ENCODE measurements around the gene CLIP1. TPM values are rescaled to one million over a fixed set of nuclear protein-coding genes. Genes with fewer than 3 reads are reported as not detected.

CLIP1 gene
- total and polyA plus RNA-seq, 2 of the 8 experiments (the other 6 are each of a cell fraction or from before 2014, with no cell fraction given): 19.0 to 27.6 TPM

- peak within 1 kb of the TSS; percentile 96 for H4K8ac ChIP-seq (ENCODE audit: extremely low read depth, insufficient read depth, low read length)
- peak within 1 kb of the TSS; percentile 45 for H4K91ac ChIP-seq (replicated peaks; ENCODE audit: insufficient read length, low read length)
- H2BK15ac ChIP-seq (ENCODE audit: low read length): no peak within 1 kb of the TSS
- H3K14ac ChIP-seq (ENCODE audit: insufficient read length): no peak within 1 kb of the TSS
- H4K20me1 ChIP-seq (replicated peaks in 1 of 2; ENCODE audit: control insufficient read depth in 1 of 2, insufficient read depth in 2 of 2, low read length in 2 of 2): peaks cover 0 to 6% of the 10 kb centered on the region in 2 experiments
- H2BK120ac ChIP-seq (replicated peaks; ENCODE audit: low read depth, low read length): no peak within 1 kb of the TSS
- H3K4me2 ChIP-seq (ENCODE audit: insufficient read depth in 1 of 2, low read depth in 2 of 2, low read length in 2 of 2): peak within 1 kb of the TSS; percentile 81 to 86
- H3K4me3 ChIP-seq (ENCODE audit: extremely low read depth in 1 of 4, insufficient read depth in 2 of 4, low read depth in 3 of 4, low read length in 4 of 4): peak within 1 kb of the TSS; percentile 83 to 100 (median 96)
- H2BK20ac ChIP-seq (ENCODE audit: low read length): no peak within 1 kb of the TSS
- H2AFZ ChIP-seq (ENCODE audit: low read length): peak within 1 kb of the TSS; percentile 7; the same call in 1 of the 2 replicates
- peak within 1 kb of the TSS; percentile 91 for H3K27ac ChIP-seq (ENCODE audit: low read depth, low read length)
- ChIA-PET CTCF (ENCODE audit: partially characterized antibody) (interaction anchor here (0.6 to 1.1 kb wide), 3 partner anchors 24 to 233 kb away, joined by 3 read pairs; no protein-coding TSS in a partner anchor), POLR2A (ENCODE audit: partially characterized antibody) (interaction anchor here (0.6 to 15.7 kb wide), 10 partner anchors 8 to 174 kb away, joined by 3 to 230 read pairs (median 3); partner anchors contain the start of gene B3GNT4)
- peaks cover 3 to 14% (median 10%) of the 10 kb centered on the region in 4 experiments for H3K4me1 ChIP-seq (replicated peaks in 1 of 4; ENCODE audit: control insufficient read depth in 3 of 4, insufficient read depth in 4 of 4, low read length in 3 of 4)
- H2AK5ac ChIP-seq (ENCODE audit: low read depth, low read length): no peak within 1 kb of the TSS
- peak within 1 kb of the TSS; percentile 35 for H4K5ac ChIP-seq (ENCODE audit: insufficient read length, low read depth, low read length)
- no peaks in the 10 kb centered on the region; a peak in 2 of 7 replicates for H3K27me3 ChIP-seq (replicated peaks in 1 of 4; ENCODE audit: control insufficient read depth in 3 of 4, extremely low read depth in 1 of 4, insufficient read depth in 3 of 4, low read length in 3 of 4)
- peaks cover 0 to 23% (median 13%) of the 10 kb centered on the region in 4 experiments; a peak in 7 of 8 replicates for H3K36me3 ChIP-seq (ENCODE audit: control insufficient read depth in 2 of 4, insufficient read depth in 4 of 4, low read length in 3 of 4)
- no peak within 1 kb of the TSS for H3K18ac ChIP-seq (ENCODE audit: extremely low read depth, low read length)
- peaks cover 2% of the 10 kb centered on the region; the same call in 1 of the 2 replicates for H3K23me2 ChIP-seq (ENCODE audit: low read depth, low read length)
- FAIRE-seq (peak; percentile 82), DNase-seq (ENCODE audit: low read depth in 1 of 2, low spot score in 2 of 2) (peak; percentile 97 to 99)
- H3K79me2 ChIP-seq (ENCODE audit: control insufficient read depth in 1 of 2, insufficient read depth in 2 of 2, low read length in 2 of 2): peaks cover 6 to 45% of the 10 kb centered on the region in 2 experiments
- H2BK12ac ChIP-seq (ENCODE audit: low read depth, low read length): no peak within 1 kb of the TSS
- H3K4ac ChIP-seq (replicated peaks; ENCODE audit: insufficient read length, low read depth, low read length): no peak within 1 kb of the TSS
- no peak within 1 kb of the TSS for H3K23ac ChIP-seq (ENCODE audit: insufficient read length)
- H3K9ac ChIP-seq (replicated peaks in 1 of 4; ENCODE audit: extremely low read depth in 1 of 4, low read depth in 3 of 4, low read length in 3 of 4): peak within 1 kb of the TSS; percentile 90 to 97 (median 96)
- H3K56ac ChIP-seq (replicated peaks; ENCODE audit: insufficient read length, low read depth, low read length): peak within 1 kb of the TSS; percentile 46
- H3K9me3 ChIP-seq (ENCODE audit: insufficient read depth in 2 of 2, low read depth in 1 of 2, low read length in 1 of 2): no peaks in the 10 kb centered on the region
- WGBS, 2 experiments (ENCODE audit: extremely low coverage in 1 of 2, insufficient coverage in 1 of 2, insufficient read length in 1 of 2, insufficient replicate concordance in 2 of 2, low coverage in 1 of 2, low lambda C conversion rate in 2 of 2, missing lambda C conversion rate in 1 of 2): 2% methylated on average over 34 of the region's 74 CpGs; no CpG with 5 or more reads in 1 of the 2 experiments
- peaks cover 6% of the 10 kb centered on the region; the same call in 1 of the 2 replicates for H3K79me1 ChIP-seq (ENCODE audit: low read depth, low read length)
- peak within 1 kb of the TSS; percentile 94 for H2BK5ac ChIP-seq (ENCODE audit: low read depth, low read length)
- no peak; the same call in 1 of the 2 replicates for TF ChIP-seq NRF1 (IDR thresholded peaks at IDR 0.05; ENCODE audit: low read depth, low read length)
- no peak for TF ChIP-seq BACH1 (IDR thresholded peaks at IDR 0.05; ENCODE audit: low read length)
- TF ChIP-seq HDAC6 (IDR thresholded peaks at IDR 0.05; ENCODE audit: low read depth, low read length): no peak
- TF ChIP-seq HDAC2 (IDR thresholded peaks at IDR 0.05; ENCODE audit: borderline replicate concordance in 1 of 2, low read depth in 2 of 2, low read length in 2 of 2): no peak; a peak in 1 of 4 replicates
- peak; percentile 98 for TF ChIP-seq POLR2AphosphoS5 (IDR thresholded peaks at IDR 0.05; ENCODE audit: low read depth, low read length)
- no peak for TF ChIP-seq RAD21 (IDR thresholded peaks at IDR 0.05 in 1 of 2, conservative IDR thresholded peaks at IDR 0.05 in 1 of 2; ENCODE audit: low read depth in 2 of 2, low read length in 2 of 2)
- TF ChIP-seq YY1 (IDR thresholded peaks at IDR 0.05; ENCODE audit: low read depth, low read length): peak; percentile 96
- TF ChIP-seq SIX5 (IDR thresholded peaks at IDR 0.05; ENCODE audit: low read depth, low read length): no peak
- no peak for TF ChIP-seq NANOG (IDR thresholded peaks at IDR 0.05; ENCODE audit: insufficient read depth, low read depth, low read length, poor library complexity, severe bottlenecking)
- TF ChIP-seq CREB1 (IDR thresholded peaks at IDR 0.05): peak; percentile 98
- no peak for TF ChIP-seq BRCA1 (IDR thresholded peaks at IDR 0.05; ENCODE audit: low read depth, low read length)
These were observed 196.6 kb downstream of the CLIP1 start, which contains the start of gene DIABLO for GRCh38 chr12:122225683-122226365. Gene DIABLO, minus strand, starts transcription at chr12:122226052. Its CDS starts 38 bp downstream, at chr12:122226014.

Measured in H1 (cell line).